Measurements from ENCODE around the gene ZNF429.

Gene ZNF429

GRCh38 chr19:21587549-21587948, 82.1 kb downstream of the ZNF429 start:
- Histone ChIP-seq H3K9ac (ENCODE audit: low read length) (no peak overlapping the region), H3K27ac (ENCODE audit: low read length) (no peak overlapping the region), H3K9me2 (replicated peaks; ENCODE audit: insufficient read depth, low read length) (no peaks in the 10 kb centered on the region), H3K4me1 (ENCODE audit: low read length) (no peaks in the 10 kb centered on the region), H4K20me1 (ENCODE audit: insufficient read depth, low read length) (no peaks in the 10 kb centered on the region), H3K27me3 (replicated peaks; ENCODE audit: insufficient read depth, low read length) (no peaks in the 10 kb centered on the region), H3K79me2 (ENCODE audit: low read length) (no peaks in the 10 kb centered on the region), H2AFZ (ENCODE audit: low read length) (no peak overlapping the region), H3K9me3 (replicated peaks; ENCODE audit: insufficient read depth, low read length) (no peaks in the 10 kb centered on the region), H3F3A (ENCODE audit: insufficient read depth, low read length) (no peaks in the 10 kb centered on the region), H3K36me3 (replicated peaks; ENCODE audit: insufficient read depth, low read length) (no peaks in the 10 kb centered on the region), H3K4me3 (ENCODE audit: low read length) (no peak overlapping the region), H3K4me2 (ENCODE audit: low read depth, low read length) (no peak overlapping the region)
- TF ChIP-seq EZH2 (optimal IDR thresholded peaks at IDR 0.05; ENCODE audit: low read depth, low read length), result no peak
- TF ChIP-seq CTCF (IDR thresholded peaks at IDR 0.05; ENCODE audit: low read length), result no peak
- TF ChIP-seq EZH2phosphoT487 (IDR thresholded peaks at IDR 0.05; ENCODE audit: low read length), result no peak
- DNase-seq, result no peak

GRCh38 chr19:21588065-21588601, 82.7 kb downstream of the ZNF429 start:
- Histone ChIP-seq H3K9ac (ENCODE audit: low read length) (no peak overlapping the region), H3K79me2 (ENCODE audit: low read length) (no peaks in the 10 kb centered on the region), H3K4me3 (ENCODE audit: low read length) (no peak overlapping the region), H3K36me3 (replicated peaks; ENCODE audit: insufficient read depth, low read length) (no peaks in the 10 kb centered on the region), H4K20me1 (ENCODE audit: insufficient read depth, low read length) (no peaks in the 10 kb centered on the region), H3K4me2 (ENCODE audit: low read depth, low read length) (no peak overlapping the region), H3K27ac (ENCODE audit: low read length) (no peak overlapping the region), H3K9me2 (replicated peaks; ENCODE audit: insufficient read depth, low read length) (no peaks in the 10 kb centered on the region), H3K9me3 (replicated peaks; ENCODE audit: insufficient read depth, low read length) (no peaks in the 10 kb centered on the region), H3F3A (ENCODE audit: insufficient read depth, low read length) (no peaks in the 10 kb centered on the region), H3K4me1 (ENCODE audit: low read length) (no peaks in the 10 kb centered on the region), H3K27me3 (replicated peaks; ENCODE audit: insufficient read depth, low read length) (no peaks in the 10 kb centered on the region), H2AFZ (ENCODE audit: low read length) (no peak overlapping the region)
- TF ChIP-seq EZH2phosphoT487 (IDR thresholded peaks at IDR 0.05; ENCODE audit: low read length), result no peak
- no peak for DNase-seq

- Histone ChIP-seq H3K4me3 (ENCODE audit: low read length) (no peak overlapping the region), H3F3A (ENCODE audit: insufficient read depth, low read length) (no peaks in the 10 kb centered on the region), H3K27me3 (replicated peaks; ENCODE audit: insufficient read depth, low read length) (no peaks in the 10 kb centered on the region), H3K4me1 (ENCODE audit: low read length) (no peaks in the 10 kb centered on the region), H3K4me2 (ENCODE audit: low read depth, low read length) (no peak overlapping the region), H3K9me3 (replicated peaks; ENCODE audit: insufficient read depth, low read length) (no peaks in the 10 kb centered on the region), H3K27ac (ENCODE audit: low read length) (no peak overlapping the region), H3K36me3 (replicated peaks; ENCODE audit: insufficient read depth, low read length) (no peaks in the 10 kb centered on the region), H2AFZ (ENCODE audit: low read length) (no peak overlapping the region), H4K20me1 (ENCODE audit: insufficient read depth, low read length) (no peaks in the 10 kb centered on the region), H3K9me2 (replicated peaks; ENCODE audit: insufficient read depth, low read length) (no peaks in the 10 kb centered on the region), H3K79me2 (ENCODE audit: low read length) (no peaks in the 10 kb centered on the region), H3K9ac (ENCODE audit: low read length) (no peak overlapping the region)
- DNase-seq, result no peak
- TF ChIP-seq EZH2 (optimal IDR thresholded peaks at IDR 0.05; ENCODE audit: low read depth, low read length), result no peak
- no peak for TF ChIP-seq CTCF (IDR thresholded peaks at IDR 0.05; ENCODE audit: low read length)
- TF ChIP-seq EZH2phosphoT487 (IDR thresholded peaks at IDR 0.05; ENCODE audit: low read length), result no peak
Observed at GRCh38 chr19:21590867-21591266, 85.5 kb downstream of the ZNF429 start.

GRCh38 chr19:21593008-21593481, 87.6 kb downstream of the ZNF429 start:
- Histone ChIP-seq H4K20me1 (ENCODE audit: insufficient read depth, low read length) (no peaks in the 10 kb centered on the region), H3K9me3 (replicated peaks; ENCODE audit: insufficient read depth, low read length) (no peaks in the 10 kb centered on the region), H3K4me3 (ENCODE audit: low read length) (no peak overlapping the region), H3K27ac (ENCODE audit: low read length) (no peak overlapping the region), H3K79me2 (ENCODE audit: low read length) (no peaks in the 10 kb centered on the region), H3K27me3 (replicated peaks; ENCODE audit: insufficient read depth, low read length) (no peaks in the 10 kb centered on the region), H3K4me1 (ENCODE audit: low read length) (no peaks in the 10 kb centered on the region), H2AFZ (ENCODE audit: low read length) (no peak overlapping the region), H3K4me2 (ENCODE audit: low read depth, low read length) (no peak overlapping the region), H3K36me3 (replicated peaks; ENCODE audit: insufficient read depth, low read length) (no peaks in the 10 kb centered on the region), H3F3A (ENCODE audit: insufficient read depth, low read length) (no peaks in the 10 kb centered on the region), H3K9me2 (replicated peaks; ENCODE audit: insufficient read depth, low read length) (no peaks in the 10 kb centered on the region), H3K9ac (ENCODE audit: low read length) (no peak overlapping the region)
- no peak for DNase-seq
- TF ChIP-seq EZH2 (optimal IDR thresholded peaks at IDR 0.05; ENCODE audit: low read depth, low read length) (no peak), EZH2phosphoT487 (IDR thresholded peaks at IDR 0.05; ENCODE audit: low read length) (no peak), CTCF (IDR thresholded peaks at IDR 0.05; ENCODE audit: low read length) (no peak)

Measured in MM.1S (cell line).